ENCODE data around the gene CPNE5.

The CPNE5 gene

DNA sequence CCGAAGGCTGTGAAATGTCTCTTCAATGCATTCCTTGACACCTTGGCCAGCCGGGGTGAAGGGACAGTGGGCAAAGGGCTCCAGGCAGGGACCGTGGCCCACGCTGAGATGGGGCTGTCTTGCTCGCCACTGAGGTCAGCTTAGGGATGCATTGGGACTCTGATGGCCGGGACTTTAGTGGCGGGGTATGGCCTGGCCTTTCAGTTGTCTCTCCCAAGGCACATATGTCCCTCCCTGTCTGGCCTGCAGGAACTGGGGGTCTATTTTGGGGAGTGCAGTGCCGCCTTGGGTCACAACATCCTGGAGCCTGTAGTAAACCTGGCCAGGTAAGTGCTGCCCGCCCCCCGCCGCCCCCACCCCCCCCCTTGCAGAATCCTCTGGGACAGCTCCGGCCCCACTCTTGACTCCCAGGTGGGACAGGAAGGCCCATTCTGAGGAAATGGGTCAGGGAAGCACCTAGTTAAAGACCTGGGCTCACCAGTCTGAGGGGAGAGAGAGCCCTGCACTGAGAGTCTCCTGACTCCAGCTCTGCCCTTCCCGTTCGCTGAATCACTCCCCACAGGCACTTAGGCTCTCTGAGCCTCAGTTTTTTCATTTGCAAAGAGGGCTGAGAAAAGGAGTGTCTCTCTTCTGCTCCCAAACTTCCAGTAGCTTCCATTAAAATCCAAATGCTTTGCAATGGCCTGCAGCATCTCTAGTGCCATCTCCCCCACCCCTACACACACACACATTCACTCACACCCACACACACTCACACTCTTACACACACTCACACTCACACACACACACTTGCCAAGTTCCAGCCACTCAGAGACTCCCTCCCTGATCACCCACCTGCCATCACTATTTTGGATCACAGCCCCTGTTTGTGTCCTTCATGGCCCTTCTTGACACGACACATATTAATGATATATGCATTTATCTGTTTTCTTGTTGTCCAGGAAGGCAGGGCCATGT lies 108.5 kb downstream of the CPNE5 start:
- in situ Hi-C loops (cut with HindIII; ENCODE audit: low sequenced_read_pairs) = no loop called here
- TF ChIP-seq, protein P1, sequence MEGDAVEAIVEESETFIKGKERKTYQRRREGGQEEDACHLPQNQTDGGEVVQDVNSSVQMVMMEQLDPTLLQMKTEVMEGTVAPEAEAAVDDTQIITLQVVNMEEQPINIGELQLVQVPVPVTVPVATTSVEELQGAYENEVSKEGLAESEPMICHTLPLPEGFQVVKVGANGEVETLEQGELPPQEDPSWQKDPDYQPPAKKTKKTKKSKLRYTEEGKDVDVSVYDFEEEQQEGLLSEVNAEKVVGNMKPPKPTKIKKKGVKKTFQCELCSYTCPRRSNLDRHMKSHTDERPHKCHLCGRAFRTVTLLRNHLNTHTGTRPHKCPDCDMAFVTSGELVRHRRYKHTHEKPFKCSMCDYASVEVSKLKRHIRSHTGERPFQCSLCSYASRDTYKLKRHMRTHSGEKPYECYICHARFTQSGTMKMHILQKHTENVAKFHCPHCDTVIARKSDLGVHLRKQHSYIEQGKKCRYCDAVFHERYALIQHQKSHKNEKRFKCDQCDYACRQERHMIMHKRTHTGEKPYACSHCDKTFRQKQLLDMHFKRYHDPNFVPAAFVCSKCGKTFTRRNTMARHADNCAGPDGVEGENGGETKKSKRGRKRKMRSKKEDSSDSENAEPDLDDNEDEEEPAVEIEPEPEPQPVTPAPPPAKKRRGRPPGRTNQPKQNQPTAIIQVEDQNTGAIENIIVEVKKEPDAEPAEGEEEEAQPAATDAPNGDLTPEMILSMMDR (IDR thresholded peaks at IDR 0.05; ENCODE audit: low read depth, low read length) = no peak
- no peak for DNase-seq (ENCODE audit: low read depth, low spot score)
- H3K4me3 ChIP-seq (ENCODE audit: low read depth, low read length) = no peak overlapping the region

DNA sequence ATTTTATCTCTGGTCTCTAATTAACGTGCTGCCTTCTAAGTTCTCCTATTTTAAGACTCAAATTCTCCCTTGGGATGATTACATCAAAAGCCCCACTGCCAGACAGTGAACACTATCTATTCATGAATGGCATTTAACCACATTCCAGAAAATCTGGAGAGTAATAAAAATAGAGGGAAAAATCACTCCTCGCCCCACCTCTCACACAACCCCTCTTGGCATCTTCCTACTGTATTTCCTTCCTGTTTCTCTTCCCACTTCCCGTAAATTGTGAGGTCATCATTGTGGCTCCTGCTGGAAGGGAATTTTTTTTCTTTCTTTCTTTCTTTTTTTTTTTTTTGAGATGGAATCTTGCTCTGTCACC lies 110.1 kb downstream of the CPNE5 start:
- in situ Hi-C loops (cut with HindIII; ENCODE audit: low sequenced_read_pairs) = no loop called here
- no peak overlapping the region for H3K4me3 ChIP-seq (ENCODE audit: low read depth, low read length)
- DNase-seq (ENCODE audit: low read depth, low spot score) = no peak
- TF ChIP-seq, protein P1 (IDR thresholded peaks at IDR 0.05; ENCODE audit: low read depth, low read length) = no peak

DNA sequence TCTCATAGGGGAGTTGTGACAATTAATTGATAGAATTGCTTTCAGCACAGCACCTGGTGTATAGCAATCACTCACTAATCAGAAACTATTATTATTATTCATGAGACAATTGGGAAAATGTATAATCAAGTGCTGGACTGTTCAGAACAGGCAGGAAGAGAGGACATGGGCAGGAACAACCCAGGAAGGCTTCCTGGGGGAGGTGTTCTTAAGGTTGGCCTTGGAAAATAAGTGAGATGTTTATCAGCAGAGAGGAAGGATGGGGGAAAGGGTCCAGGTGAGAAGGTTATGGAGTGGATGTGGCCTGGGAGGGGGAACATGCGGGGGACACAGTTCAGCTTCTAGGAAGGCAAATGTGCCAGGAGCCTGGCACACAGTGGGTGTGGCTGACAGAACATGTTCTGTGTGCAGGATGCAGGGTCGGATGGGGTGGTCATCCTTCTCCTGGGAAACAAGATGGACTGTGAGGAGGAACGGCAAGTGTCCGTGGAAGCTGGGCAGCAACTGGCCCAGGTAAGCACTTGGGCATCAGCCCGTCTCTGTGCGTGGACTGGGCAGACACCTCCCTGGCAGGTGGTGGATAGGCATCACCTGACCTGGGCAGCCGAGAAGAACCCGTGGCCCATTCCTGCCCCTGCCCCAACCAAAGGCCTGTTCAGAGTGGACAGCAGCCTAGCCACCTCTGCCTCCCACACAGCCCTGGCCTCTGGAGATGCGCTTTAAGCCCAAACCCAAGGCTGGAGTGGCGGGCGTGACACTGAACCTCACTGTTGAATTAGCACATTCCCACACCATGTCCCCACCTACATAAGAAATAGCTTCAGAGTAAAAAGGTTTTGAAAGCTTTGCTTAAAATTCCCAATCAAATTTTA lies 110.7 kb downstream of the CPNE5 start:
- in situ Hi-C loops (cut with HindIII; ENCODE audit: low sequenced_read_pairs) = no loop called here
- DNase-seq (ENCODE audit: low read depth, low spot score) = no peak

GRCh38 chr6:36727505-36728021 lies 111.7 kb downstream of the CPNE5 start:
- TF ChIP-seq, protein P1 (IDR thresholded peaks at IDR 0.05; ENCODE audit: low read depth, low read length) = no peak
- DNase-seq (ENCODE audit: low read depth, low spot score) = peak; percentile 42
- in situ Hi-C loops (cut with HindIII; ENCODE audit: low sequenced_read_pairs) = no loop called here
- no peak overlapping the region for H3K4me3 ChIP-seq (ENCODE audit: low read depth, low read length)

More for the DNA sequence above, 110.7 kb downstream of the CPNE5 start:
- TF ChIP-seq, protein P1 (IDR thresholded peaks at IDR 0.05; ENCODE audit: low read depth, low read length) = no peak
- no peak overlapping the region for H3K4me3 ChIP-seq (ENCODE audit: low read depth, low read length)

DNA sequence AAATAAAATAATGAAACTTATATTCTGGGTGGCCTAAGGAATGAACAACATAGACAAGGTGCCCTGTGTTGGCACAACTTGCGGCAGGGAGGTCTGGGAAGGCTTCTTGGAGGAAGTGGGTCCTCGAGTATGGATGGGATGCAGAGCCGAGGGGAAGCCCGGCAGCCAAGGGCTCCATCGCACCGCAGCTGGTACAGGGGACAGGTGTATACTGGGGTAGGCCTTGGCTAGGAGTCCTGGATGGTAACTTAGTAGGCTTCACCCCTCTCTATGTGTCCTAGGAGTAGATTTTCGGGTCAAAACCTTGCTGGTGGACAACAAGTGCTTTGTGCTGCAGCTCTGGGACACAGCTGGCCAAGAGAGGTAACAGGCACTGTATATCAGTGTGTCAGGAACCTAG lies 113.7 kb downstream of the CPNE5 start:
- in situ Hi-C loops (cut with HindIII; ENCODE audit: low sequenced_read_pairs) = no loop called here
- no peak overlapping the region for H3K4me3 ChIP-seq (ENCODE audit: low read depth, low read length)
- DNase-seq (ENCODE audit: low read depth, low spot score) = no peak
- TF ChIP-seq, protein P1 (IDR thresholded peaks at IDR 0.05; ENCODE audit: low read depth, low read length) = no peak
